Neural progenitor cell (in vitro differentiated cells): ENCODE measurements around the gene ZNF630.

Experiments used
- CTCF ChIP-seq: fragments of 200-600 bp; sonication (generic); IDR thresholded peaks from 2 replicates; pipeline ENCODE4 v1.5.1; 2017; ENCODE audit warnings: antibody characterized with exemption, mild to moderate bottlenecking
- EZH2 ChIP-seq: fragments of 200-600 bp; sonication (generic); IDR thresholded peaks from 2 replicates; pipeline ENCODE4 v1.6.1; 2017; ENCODE audit warnings: antibody characterized with exemption, mild to moderate bottlenecking, moderate library complexity
- EZH2phosphoT487 ChIP-seq: fragments of 200-600 bp; sonication (generic); IDR thresholded peaks from 2 replicates; pipeline ENCODE4 v1.6.1; 2017; ENCODE audit warnings: antibody characterized with exemption

DNA sequence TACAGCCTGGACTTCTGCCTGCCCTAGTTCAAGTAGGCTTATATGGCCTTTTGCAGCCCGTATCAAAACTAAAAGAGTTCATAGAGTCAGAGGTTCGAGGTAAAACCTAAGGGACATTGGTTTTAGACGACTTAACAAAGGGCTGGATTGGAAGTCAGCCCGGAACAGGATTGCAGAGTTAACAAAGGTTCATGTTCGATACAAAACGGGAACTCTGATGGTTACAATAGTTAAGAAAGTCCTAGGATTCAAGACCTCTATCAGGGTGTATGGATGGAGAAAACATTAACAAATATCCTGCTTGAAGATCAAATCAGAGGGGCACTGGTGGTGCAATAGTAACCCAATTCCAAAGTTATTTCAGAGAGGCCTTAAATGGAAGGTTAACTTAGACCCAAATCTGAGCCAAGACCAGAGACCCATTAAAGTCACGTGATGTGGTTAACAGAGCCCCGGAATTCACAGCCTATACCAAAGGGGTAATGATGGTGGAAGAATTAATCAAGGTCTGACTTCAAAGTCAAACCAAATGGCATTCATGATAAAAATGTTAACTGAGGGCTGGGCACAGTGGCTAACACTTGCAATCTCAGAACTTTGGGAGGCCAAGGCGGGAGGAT lies 656 bp upstream of the ZNF630 start:
- no peak for TF ChIP-seq CTCF
- TF ChIP-seq EZH2: no peak
- TF ChIP-seq EZH2phosphoT487: no peak
